Psoas muscle (tissue), 8 donors: ENCODE data around the gene ALS2CL. TPM values are rescaled to one million over a fixed set of nuclear protein-coding genes. Genes with fewer than 3 reads are reported as not detected.

Experiments used
- ATAC-seq, 4 donors: fragments of 200-7000 bp; cut with Tn5 transposase; one replicate each; pipeline ENCODE4 v1.9.1; 2020; ENCODE audit warnings: moderate library complexity in 3 of 4, mild to moderate bottlenecking in 2 of 4
- DNase-seq, 2 donors: peaks; one replicate each; pipeline ENCODE4 v3.0.0-alpha.2; 2020
- H3K27ac ChIP-seq: fragments of 200-600 bp; one replicate; pipeline ENCODE4 v1.8.0; 2022
- H3K27me3 ChIP-seq, 3 donors: fragments of 200-600 bp in 1 of 3; one replicate each; pipeline versions ENCODE4 v1.6.1 to v1.8.0; 2013 to 2022; ENCODE audit warnings: low read length in 2 of 3, mild to moderate bottlenecking in 2 of 3, moderate library complexity in 1 of 3; ENCODE audit not compliant: insufficient read depth in 3 of 3
- H3K36me3 ChIP-seq, 2 donors: fragments of 200-600 bp in 1 of 2; one replicate each; pipeline versions ENCODE4 v1.6.1 to v1.8.0; 2013 to 2022; ENCODE audit warnings: low read depth in 1 of 2, mild to moderate bottlenecking in 1 of 2, moderate library complexity in 1 of 2; ENCODE audit not compliant: insufficient read depth in 1 of 2
- H3K4me1 ChIP-seq: fragments of 200-600 bp; one replicate; pipeline ENCODE4 v1.8.0; 2022
- H3K4me3 ChIP-seq: fragments of 200-600 bp; one replicate; pipeline ENCODE4 v1.8.0; 2022; ENCODE audit warnings: mild to moderate bottlenecking
- H3K9me3 ChIP-seq: fragments of 200-600 bp; one replicate; pipeline ENCODE4 v1.8.0; 2022
- WGBS, 3 donors: extraction: QIAGEN DNeasy Blood & Tissue Kit; methylation state at CpG; one replicate each; pipeline versions ENCODE4 v1.1.6 to v1.1.7; 2013; 5-methylcytosine and 5-hydroxymethylcytosine counted together
- intact Hi-C, 2 donors: fragments of 100-400 bp; cut with DNase I; formaldehyde crosslinking; loops; one replicate each; pipeline versions ENCODE4 v1.11.0 to v1.14.2; 2022
- polyA plus RNA-seq, 3 donors: library from polyadenylated mRNA; stranded (reverse); fragments of 200-250 nt; gene quantifications; one replicate each; pipeline ENCODE4 v1.2.3, GENCODE V29; 2013
- total RNA-seq, 4 donors: library from RNA; stranded (reverse); fragmentation: NEBNext Ultra II Directional in 2 of 4; extraction: Animal tissue kit (Norgen Biotek cat#: 25700) in 2 of 4; gene quantifications; one replicate each; pipeline versions ENCODE4 v1.2.1 to v1.2.4, GENCODE V29; 2021 to 2023
- TF ChIP-seq, protein P1 (sequence below): fragments of 200-600 bp; IDR thresholded peaks from one replicate; pipeline ENCODE4 v1.8.0; 2022; ENCODE audit warnings: antibody characterized with exemption
- donor health status: healthy with polysubstance abuse.
- donor health status: DM: no; HTN: no; CAD: no; lungs with moderate emphysema.
- donor health status: Bipolar disorder and iron deficiency.
- donor health status: healthy.
- donor health status: DM: yes; HTN: yes; CAD: no.
- donor health status: DM: no; HTN: no; CAD: no.
- donor health status: DM: no; HTN: no; CAD: no.
- donor health status: DM: yes; HTN: yes; CAD: no.

Gene ALS2CL
- total and polyA plus RNA-seq, 7 donors, result 5.0 to 10.1 (median 6.3) TPM

DNA sequence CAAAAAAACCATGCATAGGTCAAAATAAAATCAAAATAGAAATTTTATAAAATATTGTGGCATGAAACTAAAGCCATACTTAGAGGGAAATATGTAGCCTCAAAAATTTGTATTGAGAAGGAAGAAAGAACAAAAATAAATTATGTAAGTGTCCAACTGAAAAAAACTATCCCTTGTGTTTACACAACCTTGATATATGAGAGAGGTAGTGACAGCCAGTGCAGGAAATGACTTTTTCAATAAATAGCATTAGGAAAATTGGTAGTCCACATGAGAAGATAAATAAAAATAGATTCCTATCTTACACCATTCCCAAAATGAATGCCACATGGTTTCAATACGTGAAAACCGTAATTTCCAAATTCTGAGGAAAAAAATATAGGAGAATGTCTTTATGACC is 37.3 kb upstream of the ALS2CL start:
- Histone ChIP-seq H3K36me3 (no peaks in the 10 kb centered on the region), H3K27me3 (no peaks in the 10 kb centered on the region), H3K27ac (no peak overlapping the region), H3K4me3 (no peak overlapping the region), H3K4me1 (no peaks in the 10 kb centered on the region), H3K9me3 (no peaks in the 10 kb centered on the region)
- DNase-seq, result no peak
- TF ChIP-seq, protein P1, sequence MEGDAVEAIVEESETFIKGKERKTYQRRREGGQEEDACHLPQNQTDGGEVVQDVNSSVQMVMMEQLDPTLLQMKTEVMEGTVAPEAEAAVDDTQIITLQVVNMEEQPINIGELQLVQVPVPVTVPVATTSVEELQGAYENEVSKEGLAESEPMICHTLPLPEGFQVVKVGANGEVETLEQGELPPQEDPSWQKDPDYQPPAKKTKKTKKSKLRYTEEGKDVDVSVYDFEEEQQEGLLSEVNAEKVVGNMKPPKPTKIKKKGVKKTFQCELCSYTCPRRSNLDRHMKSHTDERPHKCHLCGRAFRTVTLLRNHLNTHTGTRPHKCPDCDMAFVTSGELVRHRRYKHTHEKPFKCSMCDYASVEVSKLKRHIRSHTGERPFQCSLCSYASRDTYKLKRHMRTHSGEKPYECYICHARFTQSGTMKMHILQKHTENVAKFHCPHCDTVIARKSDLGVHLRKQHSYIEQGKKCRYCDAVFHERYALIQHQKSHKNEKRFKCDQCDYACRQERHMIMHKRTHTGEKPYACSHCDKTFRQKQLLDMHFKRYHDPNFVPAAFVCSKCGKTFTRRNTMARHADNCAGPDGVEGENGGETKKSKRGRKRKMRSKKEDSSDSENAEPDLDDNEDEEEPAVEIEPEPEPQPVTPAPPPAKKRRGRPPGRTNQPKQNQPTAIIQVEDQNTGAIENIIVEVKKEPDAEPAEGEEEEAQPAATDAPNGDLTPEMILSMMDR, result no peak
- no peak for ATAC-seq
- WGBS, 3 donors, result 77 to 89% (median 85%) methylated on average over 2 of the region's 2 CpGs
- intact Hi-C loops, result no loop called here

DNA sequence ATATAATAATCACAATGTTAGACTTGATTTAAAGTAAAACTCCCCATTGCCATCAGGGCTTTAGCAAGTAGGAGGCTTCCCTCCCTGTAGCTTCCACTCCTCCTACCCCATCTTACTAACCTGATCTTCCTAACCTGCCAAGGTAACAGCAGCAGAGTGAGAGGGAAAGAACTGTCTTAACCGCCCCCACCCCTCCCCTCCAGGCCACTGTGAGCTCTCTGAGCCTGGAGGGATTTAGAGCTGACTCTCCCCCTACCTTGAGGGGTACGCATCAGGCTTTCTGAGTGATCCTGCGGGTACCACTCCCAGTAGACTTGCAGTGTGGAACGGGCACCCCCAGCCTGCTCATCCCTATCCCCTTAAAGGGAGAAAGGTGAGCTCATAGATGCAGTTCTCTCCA is 35.6 kb upstream of the ALS2CL start:
- Histone ChIP-seq H3K4me3 (no peak overlapping the region), H3K27me3 (no peaks in the 10 kb centered on the region), H3K9me3 (no peaks in the 10 kb centered on the region), H3K36me3 (no peaks in the 10 kb centered on the region), H3K4me1 (no peaks in the 10 kb centered on the region), H3K27ac (no peak overlapping the region)
- TF ChIP-seq, protein P1, result no peak
- 85 to 86% (median 86%) methylated on average over 4 of the region's 4 CpGs for WGBS, 3 donors
- intact Hi-C loops, result no loop called here
- ATAC-seq (no peak), DNase-seq (no peak)

DNA sequence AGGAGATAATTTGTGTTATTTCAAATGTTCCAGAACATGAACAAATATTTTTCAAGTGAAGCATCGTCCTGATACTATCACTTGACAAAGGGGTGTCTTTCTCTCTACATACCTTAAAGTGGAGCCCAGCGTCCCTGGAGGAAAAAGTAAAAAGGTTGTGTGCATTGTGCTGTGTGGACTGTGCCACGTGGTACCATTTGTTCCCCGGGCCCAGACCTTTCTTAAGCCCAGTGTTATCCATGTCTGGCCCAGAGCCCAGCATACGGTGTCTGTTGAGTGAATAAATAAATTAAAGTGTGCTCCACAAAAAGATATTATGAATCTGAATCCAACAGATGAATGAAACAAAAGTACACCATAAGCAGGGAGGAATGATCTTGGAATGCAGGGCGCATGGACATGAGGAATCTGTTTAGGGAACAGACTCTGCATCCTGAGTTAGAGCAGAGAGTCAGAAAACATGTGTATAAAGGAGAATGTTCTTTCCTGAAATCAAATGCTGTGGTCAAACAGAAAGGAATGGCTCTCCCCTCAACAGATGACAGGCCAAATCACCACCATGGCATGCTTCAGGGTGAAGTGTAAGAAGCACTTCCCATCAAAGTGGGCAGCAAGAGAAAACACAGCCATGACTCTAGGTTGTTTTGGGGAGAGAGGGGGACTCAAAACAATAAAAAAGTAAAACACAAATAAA is 32.3 kb upstream of the ALS2CL start:
- no peak overlapping the region for H3K4me3 ChIP-seq
- no peaks in the 10 kb centered on the region for H3K27me3 ChIP-seq
- TF ChIP-seq, protein P1, result no peak
- DNase-seq (no peak), ATAC-seq (no peak)
- H3K27ac ChIP-seq, result no peak overlapping the region
- WGBS, 3 donors, result 34 to 51% (median 38%) methylated on average over 6 of the region's 6 CpGs
- intact Hi-C loops, result no loop called here
- H3K4me1 ChIP-seq, result no peaks in the 10 kb centered on the region
- H3K9me3 ChIP-seq, result no peaks in the 10 kb centered on the region
- H3K36me3 ChIP-seq, result no peaks in the 10 kb centered on the region

DNA sequence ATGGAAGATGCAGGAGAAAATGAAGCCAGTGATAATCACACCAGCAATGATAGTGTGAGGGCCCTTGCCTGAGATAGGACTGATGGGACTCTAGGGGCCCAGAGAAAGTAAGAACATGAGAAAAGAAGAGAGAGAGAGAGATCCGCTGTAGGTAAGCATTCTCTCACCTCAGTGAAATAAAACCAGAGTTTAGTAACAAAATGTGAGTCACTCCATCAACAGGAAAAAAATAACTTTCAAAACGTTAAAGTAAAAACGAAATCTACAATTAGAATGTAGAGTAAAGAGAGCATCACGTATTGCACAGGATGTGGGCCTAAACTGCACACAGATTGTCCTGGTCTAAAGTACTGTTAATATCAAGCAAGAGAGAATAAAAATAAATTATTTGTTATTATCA is 30.9 kb upstream of the ALS2CL start:
- H3K4me1 ChIP-seq, result no peaks in the 10 kb centered on the region
- intact Hi-C loops, result no loop called here

More for the DNA sequence above, 30.9 kb upstream of the ALS2CL start:
- no peaks in the 10 kb centered on the region for H3K9me3 ChIP-seq
- TF ChIP-seq, protein P1, result no peak
- no peak for ATAC-seq
- H3K36me3 ChIP-seq, result no peaks in the 10 kb centered on the region
- no peak overlapping the region for H3K27ac ChIP-seq
- no peak for DNase-seq
- no peak overlapping the region for H3K4me3 ChIP-seq
- peaks cover 0 to 4% (median 0%) of the 10 kb centered on the region in 3 donors for H3K27me3 ChIP-seq
- WGBS, 3 donors, result 77 to 88% (median 82%) methylated on average over 4 of the region's 4 CpGs
